PC-9 (cell line): Measurements from ENCODE around the gene TSHR. TPM values are rescaled to one million over a fixed set of nuclear protein-coding genes. Genes with fewer than 3 reads are reported as not detected.

Experiments used
- BruUV-seq: library from RNA; stranded (reverse); fragments of 400-500 nt; replicated peaks from 2 replicates; lab custom pipeline; 2021; lab: Mats Ljungman, UMichigan
- CTCF ChIA-PET: fragments of 300-600 bp; sonication (Branson Sonifier 250); formaldehyde crosslinking; loops from one replicate; lab custom pipeline; 2022; ENCODE audit warnings: antibody characterized with exemption; lab: Charles Lee
- POLR2A ChIA-PET: fragments of 300-600 bp; sonication (Branson Sonifier 250); formaldehyde crosslinking; loops from one replicate; lab custom pipeline; 2022; ENCODE audit warnings: antibody characterized with exemption; ENCODE audit not compliant: unreplicated experiment; lab: Charles Lee
- DNase-seq, 2 experiments: peaks; one replicate each; pipeline versions ENCODE4 v3.0.0 to v3.0.0-alpha.2; 2015 to 2022; ENCODE audit warnings: mixed read lengths in 1 of 2
- H2AFZ ChIP-seq: fragments of 200-600 bp; sonication (generic); 2 replicates; pipeline ENCODE4 v1.8.1; 2017; ENCODE audit warnings: antibody characterized with exemption
- H3F3A ChIP-seq: fragments of 200-600 bp; sonication (generic); 2 replicates; pipeline ENCODE4 v1.8.1; 2017; ENCODE audit warnings: antibody characterized with exemption, mild to moderate bottlenecking, low read depth; ENCODE audit not compliant: insufficient read depth
- H3K27ac ChIP-seq: fragments of 200-600 bp; sonication (generic); 2 replicates; pipeline ENCODE4 v1.6.1; 2016; ENCODE audit warnings: mixed run types
- H3K27me3 ChIP-seq: fragments of 200-600 bp; sonication (generic); 2 replicates; pipeline ENCODE4 v1.6.1; 2016; ENCODE audit warnings: low read depth, mixed run types; ENCODE audit not compliant: insufficient read depth
- H3K36me3 ChIP-seq: fragments of 200-600 bp; sonication (generic); 2 replicates; pipeline ENCODE4 v1.6.1; 2016; ENCODE audit warnings: low read depth, mixed run types
- H3K4me1 ChIP-seq: fragments of 200-600 bp; sonication (generic); replicated peaks from 2 replicates; pipeline ENCODE4 v1.6.1; 2016; ENCODE audit warnings: mixed run types; ENCODE audit not compliant: insufficient read depth
- H3K4me2 ChIP-seq: fragments of 200-600 bp; sonication (generic); 2 replicates; pipeline ENCODE4 v1.6.1; 2017; ENCODE audit warnings: mixed run types
- H3K4me3 ChIP-seq: fragments of 200-600 bp; sonication (generic); 2 replicates; pipeline ENCODE4 v1.6.1; 2016; ENCODE audit warnings: mixed run types
- H3K79me2 ChIP-seq: fragments of 200-600 bp; sonication (generic); 2 replicates; pipeline ENCODE4 v1.6.1; 2017; ENCODE audit warnings: low read depth, mixed run types
- H3K9me2 ChIP-seq: fragments of 200-600 bp; sonication (generic); 2 replicates; pipeline ENCODE4 v1.8.1; 2017; ENCODE audit warnings: mild to moderate bottlenecking; ENCODE audit not compliant: insufficient read depth
- H3K9me3 ChIP-seq: fragments of 200-600 bp; sonication (generic); 2 replicates; pipeline ENCODE4 v1.8.1; 2016; ENCODE audit warnings: low read depth; ENCODE audit not compliant: insufficient read depth
- H4K20me1 ChIP-seq: fragments of 200-600 bp; sonication (generic); 2 replicates; pipeline ENCODE4 v1.8.1; 2017; ENCODE audit not compliant: insufficient read depth
- CTCF ChIP-seq: fragments of 200-600 bp; sonication (generic); conservative IDR thresholded peaks from 2 replicates; pipeline ENCODE4 v1.6.1; 2017; ENCODE audit warnings: mixed run types, antibody characterized with exemption, mild to moderate bottlenecking, moderate library complexity
- EZH2 ChIP-seq: fragments of 200-600 bp; sonication (generic); IDR thresholded peaks from 2 replicates; pipeline ENCODE4 v1.8.0; 2017; ENCODE audit warnings: antibody characterized with exemption, low read depth
- intact Hi-C: fragments of 100-400 bp; cut with micrococcal nuclease; formaldehyde crosslinking; loops from one replicate; pipeline ENCODE4 v1.10.0; 2022; ENCODE audit not compliant: unreplicated experiment
- total RNA-seq: library from RNA; stranded (reverse); gene quantifications from 2 replicates; pipeline ENCODE4 v1.2.3, GENCODE V29; 2021

The TSHR gene
- total RNA-seq, 1 experiment from 2014 or later, result not detected

- H3K9me3 ChIP-seq, result no peaks in the 10 kb centered on the region
- TF ChIP-seq EZH2 (no peak), CTCF (no peak)
- no peaks in the 10 kb centered on the region for H3K36me3 ChIP-seq
- no peak overlapping the region for H3K4me2 ChIP-seq
- no peaks in the 10 kb centered on the region for H3F3A ChIP-seq
- H2AFZ ChIP-seq, result no peak overlapping the region
- intact Hi-C loops, result no loop called here
- no peak overlapping the region for H3K27ac ChIP-seq
- H3K9me2 ChIP-seq, result no peaks in the 10 kb centered on the region
- peaks cover 7% of the 10 kb centered on the region; the same call in 1 of the 2 replicates for H3K27me3 ChIP-seq
- DNase-seq, result no peak
- no peaks in the 10 kb centered on the region for H3K79me2 ChIP-seq
- CTCF ChIA-PET, result no interaction called here
- no TSS peak for BruUV-seq
- H4K20me1 ChIP-seq, result no peaks in the 10 kb centered on the region
- no peaks in the 10 kb centered on the region for H3K4me1 ChIP-seq
- H3K4me3 ChIP-seq, result no peak overlapping the region
- POLR2A ChIA-PET, result no interaction called here
Measured at GRCh38 chr14:81138429-81138828, 183.0 kb downstream of the TSHR start.

GRCh38 chr14:81141426-81141825 lies 186.0 kb downstream of the TSHR start:
- no peak for DNase-seq
- POLR2A ChIA-PET, result no interaction called here

GRCh38 chr14:81143793-81144192 lies 188.4 kb downstream of the TSHR start:
- Histone ChIP-seq H2AFZ (no peak overlapping the region), H3K36me3 (no peaks in the 10 kb centered on the region), H3K9me3 (no peaks in the 10 kb centered on the region), H3K27me3 (no peaks in the 10 kb centered on the region), H3K4me3 (no peak overlapping the region), H4K20me1 (no peaks in the 10 kb centered on the region), H3K79me2 (no peaks in the 10 kb centered on the region), H3F3A (no peaks in the 10 kb centered on the region), H3K9me2 (no peaks in the 10 kb centered on the region), H3K4me1 (no peaks in the 10 kb centered on the region), H3K27ac (no peak overlapping the region), H3K4me2 (no peak overlapping the region)
- ChIA-PET CTCF (no interaction called here), POLR2A (no interaction called here)
- BruUV-seq, result no TSS peak
- intact Hi-C loops, result no loop called here
- no peak for DNase-seq
- TF ChIP-seq EZH2 (no peak), CTCF (no peak)

More at GRCh38 chr14:81141426-81141825, 186.0 kb downstream of the TSHR start:
- no TSS peak for BruUV-seq
- no peaks in the 10 kb centered on the region for H3K36me3 ChIP-seq
- no peak overlapping the region for H3K4me2 ChIP-seq
- no peaks in the 10 kb centered on the region for H4K20me1 ChIP-seq
- no peaks in the 10 kb centered on the region for H3K9me2 ChIP-seq
- intact Hi-C loops, result no loop called here
- H2AFZ ChIP-seq, result no peak overlapping the region
- H3K27ac ChIP-seq, result no peak overlapping the region
- no peak overlapping the region for H3K4me3 ChIP-seq
- H3F3A ChIP-seq, result no peaks in the 10 kb centered on the region
- no peak for TF ChIP-seq EZH2
- TF ChIP-seq CTCF, result no peak
- H3K27me3 ChIP-seq, result no peaks in the 10 kb centered on the region
- no peaks in the 10 kb centered on the region for H3K79me2 ChIP-seq
- CTCF ChIA-PET, result no interaction called here
- H3K9me3 ChIP-seq, result no peaks in the 10 kb centered on the region
- no peaks in the 10 kb centered on the region for H3K4me1 ChIP-seq
